ENCODE data around the gene MTMR2. TPM values are rescaled to one million over a fixed set of nuclear protein-coding genes. Genes with fewer than 3 reads are reported as not detected.

MTMR2 gene
- total RNA-seq, 2 donors from 2014 or later, result 36.3 to 40.1 TPM

- no peak for ATAC-seq (replicated peaks in 1 of 2)
- Mint-ChIP-seq H3K27me3 (ENCODE audit: low read depth) (peaks cover 7% of the 10 kb centered on the region), H3K9me3 (peaks cover 4 to 7% of the 10 kb centered on the region in 2 donors), H3K36me3 (ENCODE audit: insufficient read depth in 2 of 2) (peaks cover 9 to 16% of the 10 kb centered on the region in 2 donors), H3K4me1 (ENCODE audit: low read depth) (peaks cover 33% of the 10 kb centered on the region), H3K4me3 (no peak overlapping the region), H3K27ac (peak overlapping the region; percentile 66)
- no peak for DNase-seq
These were observed 2.8 kb upstream of the MTMR2 start for GRCh38 chr11:95926726-95927125.

GRCh38 chr11:95925011-95925410 is 1.1 kb upstream of the MTMR2 start:
- ATAC-seq (replicated peaks in 1 of 2), result no peak
- no peak for DNase-seq
- Mint-ChIP-seq H3K9me3 (no peaks in the 10 kb centered on the region), H3K27me3 (ENCODE audit: low read depth) (peaks cover 7% of the 10 kb centered on the region), H3K4me1 (ENCODE audit: low read depth) (peaks cover 33% of the 10 kb centered on the region), H3K4me3 (peak overlapping the region; percentile 34 to 98), H3K36me3 (ENCODE audit: insufficient read depth in 2 of 2) (peaks cover 3 to 8% of the 10 kb centered on the region in 2 donors), H3K27ac (peak overlapping the region; percentile 57)

GRCh38 chr11:95924414-95924760 is 480 bp upstream of the MTMR2 start:
- peak overlapping the region; percentile 94 to 98 for H3K4me3 Mint-ChIP-seq
- H3K36me3 Mint-ChIP-seq (ENCODE audit: insufficient read depth in 2 of 2), result peaks cover 3 to 8% of the 10 kb centered on the region in 2 donors
- H3K9me3 Mint-ChIP-seq, result no peaks in the 10 kb centered on the region
- DNase-seq, result no peak
- peaks cover 33% of the 10 kb centered on the region for H3K4me1 Mint-ChIP-seq (ENCODE audit: low read depth)
- no peak for ATAC-seq (replicated peaks in 1 of 2)
- H3K27me3 Mint-ChIP-seq (ENCODE audit: low read depth), result peaks cover 7% of the 10 kb centered on the region
- peak overlapping the region; percentile 100 for H3K27ac Mint-ChIP-seq

GRCh38 chr11:95923439-95923727 is 524 bp downstream of the MTMR2 start:
- H3K4me3 Mint-ChIP-seq, result peak overlapping the region; percentile 94 to 98
- peaks cover 3% of the 10 kb centered on the region for H3K27me3 Mint-ChIP-seq (ENCODE audit: low read depth)
- peak overlapping the region; percentile 100 for H3K27ac Mint-ChIP-seq
- peaks cover 3 to 8% of the 10 kb centered on the region in 2 donors for H3K36me3 Mint-ChIP-seq (ENCODE audit: insufficient read depth in 2 of 2)
- peaks cover 33% of the 10 kb centered on the region for H3K4me1 Mint-ChIP-seq (ENCODE audit: low read depth)
- DNase-seq (peak in 1 of 2 donors; percentile 2), ATAC-seq (replicated peaks in 1 of 2) (no peak)
- H3K9me3 Mint-ChIP-seq, result no peaks in the 10 kb centered on the region

- H3K4me3 Mint-ChIP-seq, result peak overlapping the region; percentile 94 to 98
- H3K36me3 Mint-ChIP-seq (ENCODE audit: insufficient read depth in 2 of 2), result peaks cover 3 to 8% of the 10 kb centered on the region in 2 donors
- DNase-seq (no peak), ATAC-seq (replicated peaks in 1 of 2) (no peak)
- no peaks in the 10 kb centered on the region for H3K9me3 Mint-ChIP-seq
- no peaks in the 10 kb centered on the region for H3K27me3 Mint-ChIP-seq (ENCODE audit: low read depth)
- peak overlapping the region; percentile 100 for H3K27ac Mint-ChIP-seq
- H3K4me1 Mint-ChIP-seq (ENCODE audit: low read depth), result peaks cover 33% of the 10 kb centered on the region
These were observed 1.1 kb downstream of the MTMR2 start for GRCh38 chr11:95922536-95923438.

GRCh38 chr11:95922099-95922498 is 1.8 kb downstream of the MTMR2 start:
- H3K9me3 Mint-ChIP-seq, result no peaks in the 10 kb centered on the region
- no peaks in the 10 kb centered on the region for H3K27me3 Mint-ChIP-seq (ENCODE audit: low read depth)
- peak overlapping the region; percentile 69 to 98 for H3K4me3 Mint-ChIP-seq
- peaks cover 33% of the 10 kb centered on the region for H3K4me1 Mint-ChIP-seq (ENCODE audit: low read depth)
- DNase-seq, result no peak
- no peak for ATAC-seq (replicated peaks in 1 of 2)
- peaks cover 3 to 8% of the 10 kb centered on the region in 2 donors for H3K36me3 Mint-ChIP-seq (ENCODE audit: insufficient read depth in 2 of 2)
- peak overlapping the region; percentile 6 for H3K27ac Mint-ChIP-seq

- ATAC-seq (replicated peaks in 1 of 2), result peak; percentile 50 to 53
These were observed 3.3 kb downstream of the MTMR2 start for GRCh38 chr11:95920460-95921105.

GRCh38 chr11:95919514-95919913 is 4.4 kb downstream of the MTMR2 start:
- H3K4me1 Mint-ChIP-seq (ENCODE audit: low read depth), result peaks cover 32% of the 10 kb centered on the region
- no peaks in the 10 kb centered on the region for H3K27me3 Mint-ChIP-seq (ENCODE audit: low read depth)
- DNase-seq (no peak), ATAC-seq (replicated peaks in 1 of 2) (no peak)
- peaks cover 3 to 8% of the 10 kb centered on the region in 2 donors for H3K36me3 Mint-ChIP-seq (ENCODE audit: insufficient read depth in 2 of 2)
- no peak overlapping the region for H3K4me3 Mint-ChIP-seq
- no peak overlapping the region for H3K27ac Mint-ChIP-seq
- H3K9me3 Mint-ChIP-seq, result no peaks in the 10 kb centered on the region

More at GRCh38 chr11:95920460-95921105, 3.3 kb downstream of the MTMR2 start:
- no peak overlapping the region for H3K4me3 Mint-ChIP-seq
- no peak for DNase-seq
- H3K27me3 Mint-ChIP-seq (ENCODE audit: low read depth), result no peaks in the 10 kb centered on the region
- peaks cover 3 to 8% of the 10 kb centered on the region in 2 donors for H3K36me3 Mint-ChIP-seq (ENCODE audit: insufficient read depth in 2 of 2)
- H3K9me3 Mint-ChIP-seq, result no peaks in the 10 kb centered on the region
- peaks cover 41% of the 10 kb centered on the region for H3K4me1 Mint-ChIP-seq (ENCODE audit: low read depth)
- no peak overlapping the region for H3K27ac Mint-ChIP-seq

- H3K9me3 Mint-ChIP-seq, result no peaks in the 10 kb centered on the region
- peaks cover 3 to 4% of the 10 kb centered on the region in 2 donors for H3K36me3 Mint-ChIP-seq (ENCODE audit: insufficient read depth in 2 of 2)
- H3K27me3 Mint-ChIP-seq (ENCODE audit: low read depth), result no peaks in the 10 kb centered on the region
- H3K27ac Mint-ChIP-seq, result no peak overlapping the region
- DNase-seq (no peak), ATAC-seq (replicated peaks in 1 of 2) (no peak)
- peaks cover 32% of the 10 kb centered on the region for H3K4me1 Mint-ChIP-seq (ENCODE audit: low read depth)
- H3K4me3 Mint-ChIP-seq, result no peak overlapping the region
These were observed 5.2 kb downstream of the MTMR2 start for GRCh38 chr11:95918720-95919119.

GRCh38 chr11:95918056-95918455 is 5.9 kb downstream of the MTMR2 start:
- Mint-ChIP-seq H3K27me3 (ENCODE audit: low read depth) (no peaks in the 10 kb centered on the region), H3K4me3 (no peak overlapping the region), H3K9me3 (no peaks in the 10 kb centered on the region), H3K4me1 (ENCODE audit: low read depth) (peaks cover 35% of the 10 kb centered on the region), H3K36me3 (ENCODE audit: insufficient read depth in 2 of 2) (peaks cover under 1% of the 10 kb centered on the region in 2 donors), H3K27ac (no peak overlapping the region)
- DNase-seq (no peak), ATAC-seq (replicated peaks in 1 of 2) (no peak)

- no peak overlapping the region for H3K4me3 Mint-ChIP-seq
- no peaks in the 10 kb centered on the region for H3K36me3 Mint-ChIP-seq (ENCODE audit: insufficient read depth in 2 of 2)
- ATAC-seq (replicated peaks in 1 of 2) (no peak), DNase-seq (no peak)
- no peaks in the 10 kb centered on the region for H3K9me3 Mint-ChIP-seq
- H3K27ac Mint-ChIP-seq, result no peak overlapping the region
- peaks cover 33% of the 10 kb centered on the region for H3K4me1 Mint-ChIP-seq (ENCODE audit: low read depth)
- no peaks in the 10 kb centered on the region for H3K27me3 Mint-ChIP-seq (ENCODE audit: low read depth)
These were observed 6.5 kb downstream of the MTMR2 start for GRCh38 chr11:95917193-95918036.

- Mint-ChIP-seq H3K27ac (no peak overlapping the region), H3K4me1 (ENCODE audit: low read depth) (peaks cover 26% of the 10 kb centered on the region), H3K9me3 (no peaks in the 10 kb centered on the region), H3K4me3 (no peak overlapping the region), H3K36me3 (ENCODE audit: insufficient read depth in 2 of 2) (peaks cover 0 to 4% of the 10 kb centered on the region in 2 donors), H3K27me3 (ENCODE audit: low read depth) (no peaks in the 10 kb centered on the region)
- ATAC-seq (replicated peaks in 1 of 2), result peak in 1 of 2 donors; percentile 35
- no peak for DNase-seq
These were observed 7.9 kb downstream of the MTMR2 start for GRCh38 chr11:95916049-95916448.

GRCh38 chr11:95915051-95915450 is 8.9 kb downstream of the MTMR2 start:
- no peaks in the 10 kb centered on the region for H3K27me3 Mint-ChIP-seq (ENCODE audit: low read depth)
- no peak overlapping the region for H3K27ac Mint-ChIP-seq
- ATAC-seq (replicated peaks in 1 of 2), result no peak
- H3K36me3 Mint-ChIP-seq (ENCODE audit: insufficient read depth in 2 of 2), result peaks cover 0 to 4% of the 10 kb centered on the region in 2 donors
- no peaks in the 10 kb centered on the region for H3K9me3 Mint-ChIP-seq
- no peak for DNase-seq
- H3K4me1 Mint-ChIP-seq (ENCODE audit: low read depth), result peaks cover 26% of the 10 kb centered on the region
- H3K4me3 Mint-ChIP-seq, result no peak overlapping the region
